Measurements from ENCODE around the gene SH3RF3. TPM values are rescaled to one million over a fixed set of nuclear protein-coding genes. Genes with fewer than 3 reads are reported as not detected.

The SH3RF3 gene
- total and polyA plus RNA-seq, 2 donors (not counting 1 experiment from before 2014, with no cell fraction given) = 8.3 to 10.1 TPM

DNA sequence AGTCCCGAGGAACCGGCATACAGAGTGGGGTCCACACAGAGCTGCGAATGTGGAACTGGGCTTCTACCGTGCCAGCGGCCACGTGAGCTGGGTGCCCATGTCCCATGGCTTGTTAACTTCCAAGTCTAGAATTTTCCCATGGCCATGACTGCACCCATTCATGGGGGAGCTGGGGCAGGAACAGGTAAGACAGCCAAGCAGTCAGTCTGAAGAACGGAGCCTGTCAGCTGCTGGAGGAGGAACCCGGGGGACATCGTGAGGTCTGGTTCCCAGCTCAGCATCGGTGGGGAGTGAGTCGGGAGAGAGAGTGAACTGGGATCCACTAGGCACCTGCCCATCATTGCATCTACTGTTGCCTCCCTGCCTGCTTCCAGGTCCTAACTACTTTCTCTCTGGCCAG is 86.9 kb downstream of the SH3RF3 start:
- H3K27me3 ChIP-seq (ENCODE audit: control insufficient read depth, insufficient read depth, low read length) = no peaks in the 10 kb centered on the region
- no peak for DNase-seq (ENCODE audit: low read depth in 2 of 2)
- H2AFZ ChIP-seq (ENCODE audit: low read length) = no peak overlapping the region
- H4K20me1 ChIP-seq (ENCODE audit: control insufficient read depth, extremely low read depth, insufficient read depth, low read length) = no peaks in the 10 kb centered on the region
- H3K27ac ChIP-seq (ENCODE audit: insufficient read depth, low read length) = no peak overlapping the region
- H3K4me2 ChIP-seq (ENCODE audit: extremely low read depth, insufficient read depth, low read length) = no peak overlapping the region
- TF ChIP-seq, protein P1, sequence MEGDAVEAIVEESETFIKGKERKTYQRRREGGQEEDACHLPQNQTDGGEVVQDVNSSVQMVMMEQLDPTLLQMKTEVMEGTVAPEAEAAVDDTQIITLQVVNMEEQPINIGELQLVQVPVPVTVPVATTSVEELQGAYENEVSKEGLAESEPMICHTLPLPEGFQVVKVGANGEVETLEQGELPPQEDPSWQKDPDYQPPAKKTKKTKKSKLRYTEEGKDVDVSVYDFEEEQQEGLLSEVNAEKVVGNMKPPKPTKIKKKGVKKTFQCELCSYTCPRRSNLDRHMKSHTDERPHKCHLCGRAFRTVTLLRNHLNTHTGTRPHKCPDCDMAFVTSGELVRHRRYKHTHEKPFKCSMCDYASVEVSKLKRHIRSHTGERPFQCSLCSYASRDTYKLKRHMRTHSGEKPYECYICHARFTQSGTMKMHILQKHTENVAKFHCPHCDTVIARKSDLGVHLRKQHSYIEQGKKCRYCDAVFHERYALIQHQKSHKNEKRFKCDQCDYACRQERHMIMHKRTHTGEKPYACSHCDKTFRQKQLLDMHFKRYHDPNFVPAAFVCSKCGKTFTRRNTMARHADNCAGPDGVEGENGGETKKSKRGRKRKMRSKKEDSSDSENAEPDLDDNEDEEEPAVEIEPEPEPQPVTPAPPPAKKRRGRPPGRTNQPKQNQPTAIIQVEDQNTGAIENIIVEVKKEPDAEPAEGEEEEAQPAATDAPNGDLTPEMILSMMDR (conservative IDR thresholded peaks at IDR 0.05 in 1 of 2, IDR thresholded peaks at IDR 0.05 in 1 of 2; ENCODE audit: low read depth in 1 of 2, low read length in 2 of 2) = no peak
- no peak for TF ChIP-seq EZH2 (IDR thresholded peaks at IDR 0.05; ENCODE audit: low read length, missing control alignments)
- H3K4me3 ChIP-seq (replicated peaks in 1 of 4; ENCODE audit: control extremely low read depth in 1 of 4, insufficient read depth in 1 of 4, low read depth in 3 of 4, low read length in 4 of 4) = no peak overlapping the region
- no peaks in the 10 kb centered on the region for H3K9me3 ChIP-seq (ENCODE audit: control insufficient read depth, insufficient read depth, low read depth, low read length)
- peaks cover 36% of the 10 kb centered on the region for H3K4me1 ChIP-seq (ENCODE audit: control insufficient read depth, extremely low read depth, insufficient read depth, low read length)
- peaks cover 38% of the 10 kb centered on the region for H3K79me2 ChIP-seq (ENCODE audit: control insufficient read depth, insufficient read depth, low read length)
- H3K9ac ChIP-seq (ENCODE audit: insufficient read depth, low read length) = no peak overlapping the region
- H3K36me3 ChIP-seq (ENCODE audit: control insufficient read depth, insufficient read depth, low read length) = no peaks in the 10 kb centered on the region

DNA sequence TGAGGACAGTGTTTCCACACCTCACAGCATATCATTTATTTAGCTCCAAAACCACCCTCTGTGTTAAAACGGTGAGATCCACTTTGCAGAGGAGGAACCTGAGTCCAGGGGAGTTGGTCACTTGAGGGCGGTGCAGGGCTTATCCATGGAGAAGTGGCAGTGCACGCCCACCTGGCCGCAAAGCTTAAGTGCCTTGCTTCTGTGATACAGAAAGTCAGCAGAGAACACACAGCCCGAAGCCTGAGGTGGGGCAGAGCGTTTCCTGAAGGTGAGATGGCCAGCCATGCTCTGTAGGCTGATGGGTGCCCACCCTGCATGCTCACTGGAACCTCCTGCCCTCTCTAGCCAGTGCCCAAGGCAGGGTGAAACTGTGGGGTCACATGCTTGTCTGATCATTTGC is 87.3 kb downstream of the SH3RF3 start:
- Histone ChIP-seq H4K20me1 (ENCODE audit: control insufficient read depth, extremely low read depth, insufficient read depth, low read length) (no peaks in the 10 kb centered on the region), H3K4me2 (ENCODE audit: extremely low read depth, insufficient read depth, low read length) (no peak overlapping the region), H3K9ac (ENCODE audit: insufficient read depth, low read length) (no peak overlapping the region), H3K27me3 (ENCODE audit: control insufficient read depth, insufficient read depth, low read length) (no peaks in the 10 kb centered on the region), H3K27ac (ENCODE audit: insufficient read depth, low read length) (peak overlapping the region; percentile 81), H3K79me2 (ENCODE audit: control insufficient read depth, insufficient read depth, low read length) (peaks cover 35% of the 10 kb centered on the region), H2AFZ (ENCODE audit: low read length) (no peak overlapping the region), H3K36me3 (ENCODE audit: control insufficient read depth, insufficient read depth, low read length) (no peaks in the 10 kb centered on the region), H3K4me3 (replicated peaks in 1 of 4; ENCODE audit: control extremely low read depth in 1 of 4, insufficient read depth in 1 of 4, low read depth in 3 of 4, low read length in 4 of 4) (no peak overlapping the region), H3K4me1 (ENCODE audit: control insufficient read depth, extremely low read depth, insufficient read depth, low read length) (peaks cover 32% of the 10 kb centered on the region), H3K9me3 (ENCODE audit: control insufficient read depth, insufficient read depth, low read depth, low read length) (no peaks in the 10 kb centered on the region)
- DNase-seq (ENCODE audit: low read depth in 2 of 2) = no peak
- TF ChIP-seq, protein P1 (conservative IDR thresholded peaks at IDR 0.05 in 1 of 2, IDR thresholded peaks at IDR 0.05 in 1 of 2; ENCODE audit: low read depth in 1 of 2, low read length in 2 of 2) = no peak
- TF ChIP-seq EZH2 (IDR thresholded peaks at IDR 0.05; ENCODE audit: low read length, missing control alignments) = no peak

DNA sequence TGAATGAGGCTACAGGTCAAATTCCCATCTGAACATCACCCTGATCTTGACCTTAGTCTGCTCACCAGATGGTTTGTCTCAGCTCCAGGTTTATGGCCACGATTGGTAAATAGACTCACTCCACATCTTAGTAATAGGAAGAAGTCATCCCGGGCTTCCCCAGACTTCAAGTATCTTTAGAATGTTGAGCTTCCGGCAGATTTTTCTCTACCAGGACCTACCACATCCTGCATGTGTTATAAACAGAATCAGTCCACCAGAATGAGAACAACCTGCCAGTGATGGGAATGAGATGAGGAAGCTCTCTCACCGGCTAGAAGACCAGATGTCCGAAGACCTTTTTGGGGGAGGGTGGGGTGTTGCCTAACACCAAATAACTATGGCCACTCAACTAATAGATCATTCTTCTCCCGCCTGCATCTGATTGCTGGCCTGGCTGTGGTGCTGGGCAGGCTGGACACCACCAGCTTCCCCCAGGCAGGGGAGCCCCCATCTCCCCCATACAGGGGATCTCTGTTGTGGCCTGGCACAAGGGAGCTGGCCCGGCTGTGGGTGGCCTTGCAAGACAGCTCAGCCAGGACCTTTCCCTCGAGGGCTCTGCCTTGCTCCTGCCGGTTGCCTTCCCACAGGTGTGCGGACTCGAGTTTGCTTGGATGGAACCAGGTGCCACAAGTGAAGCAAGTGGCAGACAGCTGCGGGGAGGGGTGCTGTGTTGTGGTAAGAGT is 88.5 kb downstream of the SH3RF3 start:
- H3K79me2 ChIP-seq (ENCODE audit: control insufficient read depth, insufficient read depth, low read length) = peaks cover 31% of the 10 kb centered on the region
- no peak for TF ChIP-seq EZH2 (IDR thresholded peaks at IDR 0.05; ENCODE audit: low read length, missing control alignments)
- TF ChIP-seq, protein P1 (conservative IDR thresholded peaks at IDR 0.05 in 1 of 2, IDR thresholded peaks at IDR 0.05 in 1 of 2; ENCODE audit: low read depth in 1 of 2, low read length in 2 of 2) = no peak
- peak; percentile 92 to 98 for DNase-seq (ENCODE audit: low read depth in 2 of 2)
- peak overlapping the region; percentile 81 for H3K27ac ChIP-seq (ENCODE audit: insufficient read depth, low read length)
- no peak overlapping the region for H3K4me3 ChIP-seq (replicated peaks in 1 of 4; ENCODE audit: control extremely low read depth in 1 of 4, insufficient read depth in 1 of 4, low read depth in 3 of 4, low read length in 4 of 4)
- H3K36me3 ChIP-seq (ENCODE audit: control insufficient read depth, insufficient read depth, low read length) = no peaks in the 10 kb centered on the region
- H3K4me2 ChIP-seq (ENCODE audit: extremely low read depth, insufficient read depth, low read length) = peak overlapping the region; percentile 17
- no peaks in the 10 kb centered on the region for H3K27me3 ChIP-seq (ENCODE audit: control insufficient read depth, insufficient read depth, low read length)
- H2AFZ ChIP-seq (ENCODE audit: low read length) = no peak overlapping the region
- H4K20me1 ChIP-seq (ENCODE audit: control insufficient read depth, extremely low read depth, insufficient read depth, low read length) = no peaks in the 10 kb centered on the region
- peak overlapping the region; percentile 61 for H3K9ac ChIP-seq (ENCODE audit: insufficient read depth, low read length)
- H3K9me3 ChIP-seq (ENCODE audit: control insufficient read depth, insufficient read depth, low read depth, low read length) = no peaks in the 10 kb centered on the region
- H3K4me1 ChIP-seq (ENCODE audit: control insufficient read depth, extremely low read depth, insufficient read depth, low read length) = peaks cover 32% of the 10 kb centered on the region

Data from fibroblast of lung (primary cell).